Neural crest cell (in vitro differentiated cells): Measurements from ENCODE around the gene COL19A1. TPM values are rescaled to one million over a fixed set of nuclear protein-coding genes. Genes with fewer than 3 reads are reported as not detected.

Experiments used
- DNase-seq: peaks from one replicate; pipeline ENCODE4 v3.0.0; 2021; ENCODE audit warnings: low read depth, mixed read lengths, low spot score
- H3K27ac Mint-ChIP-seq: one replicate; pipeline ENCODE4 v1.8.0; 2021; ENCODE audit warnings: mild to moderate bottlenecking, mixed read lengths; ENCODE audit not compliant: unreplicated experiment
- H3K27me3 Mint-ChIP-seq: 2 replicates; pipeline ENCODE4 v1.8.0; 2021; ENCODE audit warnings: low read depth, mild to moderate bottlenecking, mixed read lengths
- H3K36me3 Mint-ChIP-seq: 2 replicates; pipeline ENCODE4 v1.8.0; 2021; ENCODE audit warnings: low read depth, mild to moderate bottlenecking, mixed read lengths
- H3K4me1 Mint-ChIP-seq: 2 replicates; pipeline ENCODE4 v1.8.0; 2021; ENCODE audit warnings: mixed read lengths
- H3K4me3 Mint-ChIP-seq: one replicate; pipeline ENCODE4 v1.8.0; 2021; ENCODE audit warnings: mild to moderate bottlenecking, mixed read lengths
- H3K9me3 Mint-ChIP-seq: 2 replicates; pipeline ENCODE4 v1.8.0; 2021; ENCODE audit warnings: mixed read lengths
- total RNA-seq: library from RNA; stranded (reverse); gene quantifications from 2 replicates; pipeline ENCODE4 v1.2.1, GENCODE V29; 2021
- TF ChIP-seq, protein P1 (sequence below): fragments of 200-600 bp; sonication (generic); conservative IDR thresholded peaks from 2 replicates; pipeline ENCODE4 v1.5.0; 2021; ENCODE audit warnings: antibody characterized with exemption, mild to moderate bottlenecking

Gene COL19A1
- total RNA-seq, 1 donor from 2014 or later: 0.09 TPM

DNA sequence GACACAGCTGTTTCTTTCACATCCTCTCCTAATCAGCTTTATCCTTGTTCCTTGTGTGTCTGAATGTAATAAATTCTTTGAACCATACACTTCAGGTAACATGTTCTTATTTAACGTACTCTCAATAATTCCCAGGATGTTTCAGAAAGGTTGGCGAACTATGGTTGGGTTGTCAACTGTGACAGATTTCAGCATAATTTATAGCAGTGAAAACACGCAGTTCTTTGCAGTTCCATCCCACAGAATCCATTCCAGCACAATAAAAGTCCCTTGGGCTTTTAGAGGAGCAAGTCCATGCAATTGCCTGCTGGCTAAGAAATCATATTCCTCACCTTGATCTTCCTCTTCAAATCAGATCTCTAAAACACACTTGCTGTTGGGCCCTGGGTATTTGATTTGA lies 317.2 kb downstream of the COL19A1 start:
- Mint-ChIP-seq H3K36me3 (no peaks in the 10 kb centered on the region), H3K4me1 (no peaks in the 10 kb centered on the region), H3K9me3 (peaks cover 5% of the 10 kb centered on the region), H3K27ac (no peak overlapping the region), H3K4me3 (no peak overlapping the region), H3K27me3 (no peaks in the 10 kb centered on the region)
- TF ChIP-seq, protein P1, sequence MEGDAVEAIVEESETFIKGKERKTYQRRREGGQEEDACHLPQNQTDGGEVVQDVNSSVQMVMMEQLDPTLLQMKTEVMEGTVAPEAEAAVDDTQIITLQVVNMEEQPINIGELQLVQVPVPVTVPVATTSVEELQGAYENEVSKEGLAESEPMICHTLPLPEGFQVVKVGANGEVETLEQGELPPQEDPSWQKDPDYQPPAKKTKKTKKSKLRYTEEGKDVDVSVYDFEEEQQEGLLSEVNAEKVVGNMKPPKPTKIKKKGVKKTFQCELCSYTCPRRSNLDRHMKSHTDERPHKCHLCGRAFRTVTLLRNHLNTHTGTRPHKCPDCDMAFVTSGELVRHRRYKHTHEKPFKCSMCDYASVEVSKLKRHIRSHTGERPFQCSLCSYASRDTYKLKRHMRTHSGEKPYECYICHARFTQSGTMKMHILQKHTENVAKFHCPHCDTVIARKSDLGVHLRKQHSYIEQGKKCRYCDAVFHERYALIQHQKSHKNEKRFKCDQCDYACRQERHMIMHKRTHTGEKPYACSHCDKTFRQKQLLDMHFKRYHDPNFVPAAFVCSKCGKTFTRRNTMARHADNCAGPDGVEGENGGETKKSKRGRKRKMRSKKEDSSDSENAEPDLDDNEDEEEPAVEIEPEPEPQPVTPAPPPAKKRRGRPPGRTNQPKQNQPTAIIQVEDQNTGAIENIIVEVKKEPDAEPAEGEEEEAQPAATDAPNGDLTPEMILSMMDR: no peak
- no peak for DNase-seq

- H3K4me3 Mint-ChIP-seq: no peak overlapping the region
- no peak overlapping the region for H3K27ac Mint-ChIP-seq
- TF ChIP-seq, protein P1: no peak
- no peak for DNase-seq
- no peaks in the 10 kb centered on the region for H3K9me3 Mint-ChIP-seq
- no peaks in the 10 kb centered on the region for H3K27me3 Mint-ChIP-seq
- H3K4me1 Mint-ChIP-seq: no peaks in the 10 kb centered on the region
- no peaks in the 10 kb centered on the region for H3K36me3 Mint-ChIP-seq
Observed at GRCh38 chr6:70184723-70185122, 318.4 kb downstream of the COL19A1 start.

DNA sequence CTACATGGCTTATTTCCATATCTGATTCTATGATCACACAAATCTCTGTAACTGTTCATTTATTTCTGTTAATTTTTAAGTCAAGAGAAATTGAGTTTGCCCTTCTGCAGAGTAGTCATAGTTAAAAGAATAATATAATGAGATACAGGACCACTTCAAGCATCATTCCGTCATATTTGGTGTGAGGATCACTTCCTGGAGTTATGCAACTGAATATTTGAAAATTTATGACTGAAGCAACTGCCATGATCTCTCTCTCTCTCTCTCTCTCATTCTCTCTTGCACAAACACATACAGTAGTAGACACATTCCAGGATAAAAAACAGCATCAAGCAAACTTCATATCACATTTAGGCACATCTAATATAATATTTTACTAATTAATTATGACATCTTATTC lies 320.1 kb downstream of the COL19A1 start:
- Mint-ChIP-seq H3K4me3 (no peak overlapping the region), H3K4me1 (no peaks in the 10 kb centered on the region), H3K36me3 (no peaks in the 10 kb centered on the region), H3K27me3 (no peaks in the 10 kb centered on the region), H3K27ac (no peak overlapping the region), H3K9me3 (no peaks in the 10 kb centered on the region)
- TF ChIP-seq, protein P1: no peak
- DNase-seq: no peak

DNA sequence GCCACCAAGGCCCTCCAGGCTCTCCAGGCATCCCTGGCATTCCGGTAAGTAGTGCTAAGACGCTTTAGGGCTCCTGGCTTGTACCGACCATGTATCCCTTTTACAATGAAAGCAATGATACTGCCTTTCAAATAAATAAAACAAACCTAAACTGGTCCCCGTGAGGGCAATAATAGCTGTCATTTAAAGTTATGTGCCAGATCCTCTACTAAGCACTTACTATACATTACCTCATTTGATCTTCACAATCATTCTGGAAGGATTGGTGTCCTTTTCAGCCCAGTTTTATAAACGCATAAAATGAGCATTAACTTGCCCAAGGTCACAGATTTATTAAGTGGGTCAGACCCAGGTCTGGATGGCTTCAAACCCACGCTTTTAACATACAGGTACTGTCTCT lies 321.8 kb downstream of the COL19A1 start:
- no peak overlapping the region for H3K4me3 Mint-ChIP-seq
- H3K36me3 Mint-ChIP-seq: no peaks in the 10 kb centered on the region
- no peak overlapping the region for H3K27ac Mint-ChIP-seq
- no peak for DNase-seq
- H3K4me1 Mint-ChIP-seq: no peaks in the 10 kb centered on the region
- H3K9me3 Mint-ChIP-seq: no peaks in the 10 kb centered on the region
- TF ChIP-seq, protein P1: no peak
- H3K27me3 Mint-ChIP-seq: no peaks in the 10 kb centered on the region

- TF ChIP-seq, protein P1: no peak
- Mint-ChIP-seq H3K4me3 (no peak overlapping the region), H3K9me3 (no peaks in the 10 kb centered on the region), H3K4me1 (no peaks in the 10 kb centered on the region), H3K27ac (no peak overlapping the region), H3K36me3 (no peaks in the 10 kb centered on the region), H3K27me3 (no peaks in the 10 kb centered on the region)
- no peak for DNase-seq
Observed at GRCh38 chr6:70194421-70194820, 328.1 kb downstream of the COL19A1 start.

DNA sequence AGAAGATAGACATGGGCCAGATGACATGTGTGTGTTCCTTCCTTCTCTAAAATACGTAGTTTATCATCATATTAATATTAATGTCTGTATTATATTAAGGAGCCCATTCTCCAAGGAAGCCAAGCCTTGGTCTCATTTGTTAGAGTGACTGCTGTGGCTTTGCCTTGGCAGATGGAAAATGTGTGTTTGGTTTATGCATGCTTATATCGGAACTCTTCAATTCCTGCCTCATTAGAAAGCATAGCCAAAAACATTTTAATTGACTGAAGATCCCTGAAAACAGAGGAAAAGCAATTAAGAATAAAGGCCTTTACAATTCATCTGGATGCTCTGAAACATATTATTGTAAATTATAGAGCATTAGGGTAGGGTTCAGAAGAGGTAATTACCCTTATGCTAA lies 330.2 kb downstream of the COL19A1 start:
- no peak for DNase-seq
- no peaks in the 10 kb centered on the region for H3K36me3 Mint-ChIP-seq
- TF ChIP-seq, protein P1: no peak
- no peaks in the 10 kb centered on the region for H3K27me3 Mint-ChIP-seq
- no peak overlapping the region for H3K27ac Mint-ChIP-seq
- H3K9me3 Mint-ChIP-seq: no peaks in the 10 kb centered on the region
- no peak overlapping the region for H3K4me3 Mint-ChIP-seq
- no peaks in the 10 kb centered on the region for H3K4me1 Mint-ChIP-seq
